Skin epidermis (tissue), 12 donors: ENCODE measurements around the gene RBMX.

Source experiments
- H3K27ac ChIP-seq, 21 experiments: fragments of 200-600 bp; sonication (generic) in 11 of 21; one replicate each; pipeline ENCODE4 v1.5.0; 2020; ENCODE audit warnings: mild to moderate bottlenecking in 3 of 21, inconsistent platforms in 2 of 21, moderate library complexity in 2 of 21
- H3K4me3 ChIP-seq, 7 experiments: fragments of 200-600 bp; sonication (generic) in 2 of 7; one replicate each; pipeline ENCODE4 v1.5.0; 2020; ENCODE audit warnings: inconsistent platforms in 2 of 7, mild to moderate bottlenecking in 2 of 7, moderate library complexity in 1 of 7

RBMX gene

GRCh38 chrX:136851526-136851925 is 29.0 kb downstream of the RBMX start:
- Histone ChIP-seq H3K27ac (no peak overlapping the region), H3K4me3 (no peak overlapping the region)

GRCh38 chrX:136850441-136851175 is 29.9 kb downstream of the RBMX start:
- no peak overlapping the region for H3K4me3 ChIP-seq
- no peak overlapping the region for H3K27ac ChIP-seq

GRCh38 chrX:136849395-136849794 is 31.1 kb downstream of the RBMX start:
- Histone ChIP-seq H3K27ac (no peak overlapping the region), H3K4me3 (no peak overlapping the region)

- Histone ChIP-seq H3K4me3 (no peak overlapping the region), H3K27ac (no peak overlapping the region)
These were observed 32.7 kb downstream of the RBMX start for GRCh38 chrX:136847874-136848273.

DNA sequence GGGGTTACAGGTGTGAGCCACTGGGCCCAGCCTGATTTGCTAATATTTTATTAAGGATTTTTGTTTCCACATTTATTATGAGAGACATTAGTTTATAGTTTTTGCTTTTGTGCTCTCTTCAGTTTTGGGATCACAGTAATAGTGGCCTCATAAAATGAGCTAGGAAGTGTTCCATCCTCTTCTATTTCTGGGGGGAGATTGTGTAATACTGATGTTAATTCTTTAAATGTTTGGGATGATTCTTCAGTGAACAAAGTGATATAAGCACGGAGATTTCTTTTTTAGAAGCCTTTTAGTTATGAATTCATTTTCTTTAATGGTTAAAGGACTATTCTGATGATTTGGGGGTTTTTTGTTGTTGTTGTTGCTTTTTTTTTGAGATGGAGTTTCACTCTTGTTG is 41.3 kb downstream of the RBMX start:
- Histone ChIP-seq H3K4me3 (no peak overlapping the region), H3K27ac (no peak overlapping the region)

DNA sequence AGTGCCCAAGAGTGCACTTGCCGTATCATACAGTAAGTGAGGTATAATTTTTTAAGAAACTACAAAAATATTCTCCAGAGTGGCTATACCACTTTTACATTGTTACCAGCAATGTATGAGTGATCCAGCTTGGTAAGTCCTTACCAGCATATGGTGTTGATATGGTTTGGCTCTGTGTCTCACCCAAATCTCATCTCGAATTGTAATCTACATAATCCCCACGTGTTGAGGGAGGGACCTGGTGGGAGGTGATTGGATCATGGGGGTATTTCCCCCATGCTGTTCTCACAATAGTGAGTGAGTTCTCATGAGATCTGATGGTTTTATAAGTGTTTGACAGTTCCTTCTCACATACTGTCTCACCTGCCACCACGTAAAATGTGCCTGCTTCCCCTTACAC is 44.8 kb downstream of the RBMX start:
- Histone ChIP-seq H3K4me3 (no peak overlapping the region), H3K27ac (no peak overlapping the region)

GRCh38 chrX:136829413-136829812 is 51.1 kb downstream of the RBMX start:
- Histone ChIP-seq H3K4me3 (no peak overlapping the region), H3K27ac (no peak overlapping the region)

GRCh38 chrX:136828830-136829229 is 51.7 kb downstream of the RBMX start:
- H3K4me3 ChIP-seq, result no peak overlapping the region
- no peak overlapping the region for H3K27ac ChIP-seq

DNA sequence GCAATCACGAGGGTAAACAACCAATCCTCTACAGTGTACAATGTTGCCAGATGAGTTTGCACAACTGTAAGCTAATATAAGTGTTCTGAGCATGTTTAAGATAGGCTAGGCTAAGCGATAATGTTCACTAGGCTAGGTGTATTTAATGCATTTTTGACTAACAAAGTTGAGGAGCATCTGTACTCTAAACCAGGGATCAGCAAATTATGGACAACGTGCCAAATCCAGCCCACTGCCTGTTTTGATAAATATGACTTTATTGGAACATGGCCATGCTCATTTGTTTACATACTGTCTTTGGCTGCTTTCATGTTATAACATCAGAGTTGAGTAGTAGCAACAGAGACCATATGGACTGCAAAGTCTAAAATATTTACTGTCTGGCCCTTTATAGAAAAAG is 53.5 kb downstream of the RBMX start:
- Histone ChIP-seq H3K27ac (no peak overlapping the region), H3K4me3 (no peak overlapping the region)

DNA sequence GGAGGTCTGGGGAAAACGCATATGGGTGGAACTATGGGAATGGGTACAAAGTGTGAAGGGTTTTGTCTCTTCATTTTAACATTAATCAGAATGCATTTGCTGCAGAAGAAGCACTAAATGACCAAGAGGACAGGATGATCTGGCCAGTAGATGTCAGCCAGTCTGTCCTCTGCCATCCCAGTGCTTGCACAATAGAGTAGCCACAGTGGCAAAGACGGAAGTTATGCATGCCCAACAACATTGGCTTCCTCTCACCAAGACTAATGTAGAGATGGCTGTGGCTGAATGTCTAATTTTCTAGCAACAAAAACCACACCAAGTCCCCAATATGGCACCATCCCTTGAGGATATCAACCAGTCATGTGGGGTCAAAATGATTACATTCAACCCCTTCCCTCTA is 54.8 kb downstream of the RBMX start:
- no peak overlapping the region for H3K27ac ChIP-seq
- no peak overlapping the region for H3K4me3 ChIP-seq
